Measurements from ENCODE around the gene PEG3.

The PEG3 gene

GRCh38 chr19:56808717-56809392 lies 31.7 kb downstream of the PEG3 start:
- DNase-seq (ENCODE audit: low read depth): no peak

- DNase-seq (ENCODE audit: low read depth): no peak
Measured at GRCh38 chr19:56806639-56807038, 33.9 kb downstream of the PEG3 start.

Data from GM04503 (cell line).